DND-41 (cell line): ENCODE measurements around the gene PEDS1.

ENCODE experiments used
- ATAC-seq: fragments of 200-7000 bp; cut with Tn5 transposase; 3 replicates; pipeline ENCODE4 v1.9.1; 2021; ENCODE audit warnings: low read depth; ENCODE audit not compliant: insufficient read depth
- DNase-seq: peaks from one replicate; pipeline ENCODE4 v3.0.0-alpha.2; 2020
- H2AFZ ChIP-seq: 2 replicates; pipeline ENCODE4 v1.6.0; 2012; ENCODE audit warnings: low read depth, low read length
- H3K27ac ChIP-seq: 2 replicates; pipeline ENCODE4 v1.5.1; 2012; ENCODE audit warnings: low read length, inconsistent platforms
- H3K27me3 ChIP-seq: fragments of 200-600 bp; sonication (generic); 2 replicates; pipeline ENCODE4 v1.6.0; 2012; ENCODE audit warnings: low read length, mild to moderate bottlenecking, inconsistent platforms; ENCODE audit not compliant: insufficient read depth, poor library complexity
- H3K36me3 ChIP-seq: 2 replicates; pipeline ENCODE4 v1.5.1; 2012; ENCODE audit warnings: low read length, inconsistent platforms; ENCODE audit not compliant: insufficient read depth
- H3K4me1 ChIP-seq: 2 replicates; pipeline ENCODE4 v1.5.1; 2012; ENCODE audit warnings: mild to moderate bottlenecking, low read length; ENCODE audit not compliant: insufficient read depth
- H3K4me2 ChIP-seq: 2 replicates; pipeline ENCODE4 v1.6.0; 2012; ENCODE audit warnings: mild to moderate bottlenecking, moderate library complexity, low read length, inconsistent platforms; ENCODE audit not compliant: insufficient read depth
- H3K4me3 ChIP-seq, 2 experiments: fragments of 200-600 bp in 1 of 2; shearing (Covaris generic) in 1 of 2; 2 replicates each; pipeline ENCODE4 v1.5.1; 2012 to 2016; ENCODE audit warnings: inconsistent platforms in 2 of 2, low read length in 2 of 2, mild to moderate bottlenecking in 2 of 2, low read depth in 1 of 2, moderate library complexity in 1 of 2
- H3K79me2 ChIP-seq: 2 replicates; pipeline ENCODE4 v1.6.0; 2012; ENCODE audit warnings: low read length, inconsistent platforms; ENCODE audit not compliant: insufficient read depth
- H3K9ac ChIP-seq: 2 replicates; pipeline ENCODE4 v1.6.0; 2012; ENCODE audit warnings: low read depth, mild to moderate bottlenecking, inconsistent platforms, low read length, moderate library complexity
- H3K9me3 ChIP-seq: 2 replicates; pipeline ENCODE4 v1.5.1; 2012; ENCODE audit warnings: low read length, moderate library complexity, mild to moderate bottlenecking, inconsistent platforms; ENCODE audit not compliant: insufficient read depth, severe bottlenecking
- H4K20me1 ChIP-seq: 2 replicates; pipeline ENCODE4 v1.6.0; 2012; ENCODE audit warnings: low read length; ENCODE audit not compliant: insufficient read depth
- CTCF ChIP-seq: IDR thresholded peaks from 2 replicates; pipeline ENCODE4 v1.5.1; 2012; ENCODE audit warnings: borderline replicate concordance, low read length, moderate library complexity, mild to moderate bottlenecking; ENCODE audit not compliant: poor library complexity, severe bottlenecking; ENCODE audit errors: extremely low read depth
- EZH2 ChIP-seq: IDR thresholded peaks from 3 replicates; pipeline ENCODE4 v1.6.1; 2012; ENCODE audit warnings: borderline replicate concordance, low read depth, mild to moderate bottlenecking, moderate library complexity, low read length, inconsistent platforms; ENCODE audit not compliant: severe bottlenecking

Gene PEDS1

DNA sequence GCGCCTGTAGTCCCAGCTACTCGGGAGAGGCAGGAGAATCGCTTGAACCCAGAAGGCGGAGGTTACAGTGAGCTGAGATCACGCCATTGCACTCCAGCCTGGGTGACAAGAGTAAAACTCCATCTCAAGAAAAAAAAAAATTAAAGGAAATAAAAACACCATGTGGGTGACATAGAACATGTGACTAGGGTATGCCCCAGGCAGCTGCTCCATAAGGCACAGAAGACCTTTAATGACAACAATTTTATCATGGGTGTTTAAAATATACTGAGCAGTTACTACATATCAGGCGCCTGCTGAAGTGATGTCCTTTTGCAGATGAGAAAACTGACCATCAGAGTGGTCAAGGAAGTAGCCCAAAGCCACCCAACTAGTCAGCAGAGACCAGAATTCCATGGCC lies 8.0 kb downstream of the PEDS1 start:
- TF ChIP-seq CTCF = no peak
- TF ChIP-seq EZH2 = no peak
- Histone ChIP-seq H3K36me3 (peaks cover 72% of the 10 kb centered on the region), H3K9me3 (no peaks in the 10 kb centered on the region), H3K27ac (no peak overlapping the region; the same call in 1 of the 2 replicates), H3K4me1 (peaks cover 46% of the 10 kb centered on the region), H3K79me2 (peaks cover 86% of the 10 kb centered on the region), H3K27me3 (no peaks in the 10 kb centered on the region), H3K4me2 (no peak overlapping the region), H3K4me3 (no peak overlapping the region), H4K20me1 (peaks cover 28% of the 10 kb centered on the region), H3K9ac (no peak overlapping the region), H2AFZ (no peak overlapping the region)
- ATAC-seq (no peak), DNase-seq (no peak)

GRCh38 chr20:50144362-50144761 lies 9.2 kb downstream of the PEDS1 start:
- no peak overlapping the region for H3K27ac ChIP-seq
- H2AFZ ChIP-seq = no peak overlapping the region
- no peak overlapping the region for H3K4me3 ChIP-seq
- H3K4me1 ChIP-seq = peaks cover 35% of the 10 kb centered on the region
- TF ChIP-seq EZH2 (no peak), CTCF (no peak)
- H3K9me3 ChIP-seq = no peaks in the 10 kb centered on the region
- peaks cover 34% of the 10 kb centered on the region for H4K20me1 ChIP-seq
- H3K36me3 ChIP-seq = peaks cover 71% of the 10 kb centered on the region
- peaks cover 82% of the 10 kb centered on the region for H3K79me2 ChIP-seq
- no peak overlapping the region for H3K9ac ChIP-seq
- no peak for ATAC-seq
- no peak for DNase-seq
- H3K27me3 ChIP-seq = no peaks in the 10 kb centered on the region
- no peak overlapping the region for H3K4me2 ChIP-seq

DNA sequence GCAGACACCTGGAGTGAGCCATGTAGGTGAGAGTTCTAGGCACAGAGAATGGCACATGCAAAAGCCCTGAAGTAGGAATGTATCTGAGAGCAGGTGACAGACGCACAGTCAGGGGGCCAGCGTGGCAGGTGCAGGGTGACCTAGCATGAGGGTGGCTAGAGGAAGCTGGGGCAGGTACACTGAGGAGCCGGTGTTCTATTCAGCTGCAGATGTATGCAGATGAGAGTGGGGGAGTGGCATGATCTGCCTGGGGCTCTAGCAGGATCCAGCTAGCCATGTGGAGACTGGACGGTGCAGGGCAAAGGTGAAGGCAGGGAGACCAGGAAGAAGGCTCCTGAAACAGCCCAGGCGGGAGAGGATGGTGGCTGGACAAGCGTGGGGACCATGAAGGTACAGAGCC lies 10.7 kb downstream of the PEDS1 start:
- H4K20me1 ChIP-seq = peaks cover 46% of the 10 kb centered on the region
- H3K4me3 ChIP-seq = no peak overlapping the region
- H2AFZ ChIP-seq = no peak overlapping the region
- no peak for DNase-seq
- peaks cover 21% of the 10 kb centered on the region for H3K4me1 ChIP-seq
- ATAC-seq = no peak
- no peak overlapping the region for H3K9ac ChIP-seq
- no peak overlapping the region for H3K27ac ChIP-seq
- no peak for TF ChIP-seq EZH2
- TF ChIP-seq CTCF = no peak
- peaks cover 73% of the 10 kb centered on the region for H3K36me3 ChIP-seq
- H3K4me2 ChIP-seq = no peak overlapping the region
- H3K9me3 ChIP-seq = no peaks in the 10 kb centered on the region
- peaks cover 80% of the 10 kb centered on the region for H3K79me2 ChIP-seq
- no peaks in the 10 kb centered on the region for H3K27me3 ChIP-seq
